CD4-positive, alpha-beta T cell (primary cell): Measurements from ENCODE around the gene PSMB9. TPM values are rescaled to one million over a fixed set of nuclear protein-coding genes. Genes with fewer than 3 reads are reported as not detected.

Source experiments
- ATAC-seq: fragments of 200-7000 bp; cut with Tn5 transposase; one replicate; pipeline ENCODE4 v1.10.0; 2022; ENCODE audit warnings: mild to moderate bottlenecking; ENCODE audit not compliant: poor library complexity
- CTCF ChIA-PET: fragments of 350-600 bp; sonication (Branson Sonifier 250); formaldehyde crosslinking; loops from one replicate; lab custom pipeline; 2021; ENCODE audit warnings: antibody characterized with exemption, inconsistent platforms; lab: Charles Lee
- POLR2A ChIA-PET: fragments of 350-600 bp; sonication (Branson Sonifier 250); formaldehyde crosslinking; loops from one replicate; lab custom pipeline; 2021; ENCODE audit warnings: antibody characterized with exemption, inconsistent platforms; lab: Charles Lee
- DNase-seq, 14 experiments: peaks; one replicate each; pipeline ENCODE4 v3.0.0-alpha.2; 2013 to 2020; ENCODE audit warnings: mixed read lengths in 2 of 14
- H3K27ac ChIP-seq, 2 donors: one replicate each; pipeline versions ENCODE4 v1.5.1 to v1.7.0; 2013; ENCODE audit warnings: low read length in 2 of 2, low read depth in 1 of 2, mild to moderate bottlenecking in 1 of 2
- H3K27me3 ChIP-seq, 2 experiments: 1 replicate in 1 of 2; 2 replicates in 1 of 2; pipeline versions ENCODE4 v1.6.1 to v1.7.0; 2013; ENCODE audit warnings: low read length in 2 of 2, control low read depth in 1 of 2, mild to moderate bottlenecking in 1 of 2, moderate library complexity in 1 of 2; ENCODE audit not compliant: insufficient read depth in 2 of 2, control insufficient read depth in 1 of 2
- H3K36me3 ChIP-seq: one replicate; pipeline ENCODE4 v1.6.1; 2013; ENCODE audit warnings: low read length, control low read depth; ENCODE audit not compliant: insufficient read depth
- H3K4me1 ChIP-seq: one replicate; pipeline ENCODE4 v1.6.1; 2013; ENCODE audit warnings: low read length, control low read depth; ENCODE audit not compliant: insufficient read depth
- H3K4me3 ChIP-seq: one replicate; pipeline ENCODE4 v1.5.1; 2013; ENCODE audit warnings: mild to moderate bottlenecking, low read length, moderate library complexity
- H3K9me3 ChIP-seq, 2 experiments: 1 replicate in 1 of 2; 2 replicates in 1 of 2; pipeline versions ENCODE4 v1.6.1 to v1.7.0; 2013; ENCODE audit warnings: low read length in 2 of 2, mild to moderate bottlenecking in 2 of 2, control low read depth in 1 of 2, moderate library complexity in 1 of 2; ENCODE audit not compliant: control insufficient read depth in 1 of 2, insufficient read depth in 1 of 2
- H3K27ac Mint-ChIP-seq: one replicate; pipeline ENCODE4 v1.8.0; 2020; ENCODE audit warnings: mixed read lengths
- H3K27me3 Mint-ChIP-seq: one replicate; pipeline ENCODE4 v1.8.0; 2021; ENCODE audit warnings: mixed read lengths
- H3K36me3 Mint-ChIP-seq: one replicate; pipeline ENCODE4 v1.8.0; 2021; ENCODE audit warnings: low read depth, mixed read lengths
- H3K4me1 Mint-ChIP-seq: one replicate; pipeline ENCODE4 v1.8.0; 2021; ENCODE audit warnings: low read depth, mixed read lengths
- H3K4me3 Mint-ChIP-seq: one replicate; pipeline ENCODE4 v1.8.0; 2020; ENCODE audit warnings: mild to moderate bottlenecking, mixed read lengths
- H3K9me3 Mint-ChIP-seq: one replicate; pipeline ENCODE4 v1.8.0; 2020; ENCODE audit warnings: mixed read lengths
- CTCF ChIP-seq: fragments of 200-600 bp; IDR thresholded peaks from one replicate; pipeline ENCODE4 v1.8.0; 2022; ENCODE audit warnings: antibody characterized with exemption, mild to moderate bottlenecking
- intact Hi-C, 2 experiments: fragments of 100-400 bp; cut with DNase I in 1 of 2; cut with micrococcal nuclease in 1 of 2; formaldehyde crosslinking; loops; one replicate each; pipeline versions ENCODE4 v1.15.1 to v1.9.0; 2023 to 2025; cut with DNase I, micrococcal nuclease
- total RNA-seq, 174 experiments: library from RNA in 2 of 174; stranded (reverse) in 2 of 174; gene quantifications; one replicate each; pipeline ENCODE4 v1.2.3 and lab custom pipeline; 2021 to 2026

PSMB9 gene
- total RNA-seq, 2 experiments from 2014 or later, result 37.2 to 38.4 TPM

DNA sequence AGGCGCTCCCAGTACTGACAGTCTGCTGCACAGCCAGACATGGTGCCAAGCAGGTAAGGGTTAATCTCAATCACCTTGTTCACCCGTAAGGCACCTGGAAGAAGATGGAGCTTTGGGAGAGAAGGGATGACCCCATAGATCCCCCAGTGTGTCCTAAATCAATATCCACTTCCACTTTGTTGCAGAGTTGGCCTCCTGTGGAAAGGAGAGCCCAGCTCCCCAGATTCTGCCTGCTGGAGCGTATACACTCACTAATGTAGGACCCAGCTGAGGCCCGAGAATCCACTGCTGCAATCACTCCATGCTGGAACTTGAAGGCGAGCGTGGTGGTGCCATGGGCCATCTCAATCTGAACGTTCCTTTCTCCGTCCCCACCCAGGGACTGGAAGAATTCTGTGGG is 11.3 kb upstream of the PSMB9 start:
- peaks cover 90% of the 10 kb centered on the region for H3K4me1 Mint-ChIP-seq
- H3K36me3 ChIP-seq, result peaks cover 58% of the 10 kb centered on the region
- peak overlapping the region; percentile 99 for H3K27ac Mint-ChIP-seq
- H3K9me3 Mint-ChIP-seq, result no peaks in the 10 kb centered on the region
- peak overlapping the region; percentile 94 for H3K4me3 ChIP-seq
- ChIA-PET CTCF (interaction anchor here (1.5 to 6.8 kb wide), 3 partner anchors 14 to 125 kb away, joined by 3 to 288 read pairs (median 186); partner anchors contain the start of genes PSMB9 and TAP1), POLR2A (interaction anchor here (10.2 to 11.2 kb wide), 3 partner anchors 14 to 128 kb away, joined by 282 to 901 read pairs (median 444); partner anchors contain the start of genes BRD2, PSMB9 and TAP1)
- intact Hi-C loops, result loop anchor here (10.0 kb wide), 2 partner anchors 362 to 1402 kb away; partner anchors contain the start of genes HSD17B8 (in 1 of the 2), RING1 (in 1 of the 2), RXRB (in 1 of the 2) and SLC39A7 (in 1 of the 2)
- H3K27me3 Mint-ChIP-seq, result no peaks in the 10 kb centered on the region
- no peak for DNase-seq
- peak overlapping the region; percentile 97 for H3K4me3 Mint-ChIP-seq
- no peaks in the 10 kb centered on the region for H3K27me3 ChIP-seq
- peak overlapping the region in 1 of 2 donors; percentile 100 for H3K27ac ChIP-seq
- H3K4me1 ChIP-seq, result peaks cover 66% of the 10 kb centered on the region
- H3K36me3 Mint-ChIP-seq, result peaks cover 87% of the 10 kb centered on the region
- ATAC-seq, result no peak
- no peaks in the 10 kb centered on the region for H3K9me3 ChIP-seq
- TF ChIP-seq CTCF, result no peak

GRCh38 chr6:32843331-32843978 is 10.5 kb upstream of the PSMB9 start:
- POLR2A ChIA-PET, result interaction anchor here (1.0 to 11.2 kb wide), 13 partner anchors 14 to 651 kb away, joined by 3 to 901 read pairs (median 11); partner anchors contain the start of genes BRD2, GPSM3, HLA-DMA and HLA-DMB
- DNase-seq, result peak in 4 of 14 experiments; percentile 23 to 38 (median 33)

More at GRCh38 chr6:32843331-32843978, 10.5 kb upstream of the PSMB9 start:
- Mint-ChIP-seq H3K27me3 (no peaks in the 10 kb centered on the region), H3K27ac (peak overlapping the region; percentile 99), H3K4me1 (peaks cover 96% of the 10 kb centered on the region), H3K4me3 (peak overlapping the region; percentile 97), H3K9me3 (no peaks in the 10 kb centered on the region), H3K36me3 (peaks cover 93% of the 10 kb centered on the region)
- Histone ChIP-seq H3K4me3 (peak overlapping the region; percentile 94), H3K36me3 (peaks cover 65% of the 10 kb centered on the region), H3K4me1 (peaks cover 71% of the 10 kb centered on the region), H3K9me3 (no peaks in the 10 kb centered on the region), H3K27ac (peak overlapping the region; percentile 99 to 100), H3K27me3 (no peaks in the 10 kb centered on the region)
- no peak for ATAC-seq
- CTCF ChIA-PET, result interaction anchor here (0.6 to 6.8 kb wide), 8 partner anchors 11 to 141 kb away, joined by 4 to 288 read pairs (median 13); partner anchors contain the start of genes PSMB9 and TAP1
- no peak for TF ChIP-seq CTCF
- intact Hi-C loops, result loop anchor here (10.0 kb wide), 2 partner anchors 361 to 1401 kb away; partner anchors contain the start of genes HSD17B8 (in 1 of the 2), RING1 (in 1 of the 2), RXRB (in 1 of the 2) and SLC39A7 (in 1 of the 2)
